H9 (cell line): ENCODE results near the gene SOX1. TPM values are rescaled to one million over a fixed set of nuclear protein-coding genes. Genes with fewer than 3 reads are reported as not detected.

ENCODE experiments used
- DNase-seq: peaks from one replicate; pipeline ENCODE4 v3.0.0-alpha.2; 2017
- H2AFZ ChIP-seq: one replicate; pipeline ENCODE4 v1.6.1; 2013; ENCODE audit warnings: mild to moderate bottlenecking, low read length, control low read depth, moderate library complexity
- H2AK5ac ChIP-seq: 2 replicates; pipeline ENCODE4 v1.6.1; 2013; ENCODE audit warnings: low read length, control low read depth, mixed read lengths; ENCODE audit not compliant: insufficient read length
- H2BK120ac ChIP-seq: one replicate; pipeline ENCODE4 v1.6.1; 2013; ENCODE audit warnings: low read depth, mild to moderate bottlenecking, low read length, control low read depth, inconsistent platforms; ENCODE audit not compliant: poor library complexity, severe bottlenecking
- H2BK12ac ChIP-seq: 2 replicates; pipeline ENCODE4 v1.6.1; 2013; ENCODE audit warnings: low read length, control low read depth, mixed read lengths, low read depth; ENCODE audit not compliant: insufficient read length
- H2BK15ac ChIP-seq: 2 replicates; pipeline ENCODE4 v1.6.1; 2013; ENCODE audit warnings: low read depth, low read length, control low read depth
- H2BK20ac ChIP-seq: one replicate; pipeline ENCODE4 v1.6.1; 2013; ENCODE audit warnings: low read depth, mild to moderate bottlenecking, low read length, control low read depth, inconsistent platforms; ENCODE audit not compliant: poor library complexity, severe bottlenecking
- H2BK5ac ChIP-seq: 2 replicates; pipeline ENCODE4 v1.6.1; 2013; ENCODE audit warnings: low read length, control low read depth, mixed read lengths; ENCODE audit not compliant: insufficient read length
- H3K14ac ChIP-seq: 2 replicates; pipeline ENCODE4 v1.6.1; 2013; ENCODE audit warnings: low read length, control low read depth; ENCODE audit not compliant: insufficient read depth
- H3K18ac ChIP-seq: 2 replicates; pipeline ENCODE4 v1.6.1; 2013; ENCODE audit warnings: low read depth, mild to moderate bottlenecking, mixed read lengths, low read length, control low read depth; ENCODE audit not compliant: insufficient read length
- H3K23ac ChIP-seq: 2 replicates; pipeline ENCODE4 v1.6.1; 2013; ENCODE audit warnings: low read length, control low read depth, mixed read lengths, low read depth; ENCODE audit not compliant: insufficient read length
- H3K23me2 ChIP-seq: 2 replicates; pipeline ENCODE4 v1.6.1; 2013; ENCODE audit warnings: low read depth, mild to moderate bottlenecking, mixed read lengths, low read length, control low read depth; ENCODE audit not compliant: insufficient read length, poor library complexity, severe bottlenecking
- H3K27ac ChIP-seq: 2 replicates; pipeline ENCODE4 v1.5.1; 2013; ENCODE audit warnings: low read length, control low read depth, mixed read lengths, low read depth; ENCODE audit not compliant: insufficient read length
- H3K27me3 ChIP-seq: 2 replicates; pipeline ENCODE4 v1.6.1; 2013; ENCODE audit warnings: low read length, control low read depth, inconsistent platforms; ENCODE audit not compliant: insufficient read depth
- H3K4ac ChIP-seq: 2 replicates; pipeline ENCODE4 v1.6.1; 2013; ENCODE audit warnings: low read depth, mild to moderate bottlenecking, control low read depth, inconsistent platforms, low read length, moderate library complexity
- H3K4me1 ChIP-seq: 2 replicates; pipeline ENCODE4 v1.6.1; 2013; ENCODE audit warnings: low read length, control low read depth, inconsistent platforms; ENCODE audit not compliant: insufficient read depth
- H3K4me2 ChIP-seq: 2 replicates; pipeline ENCODE4 v1.6.1; 2013; ENCODE audit warnings: low read length, control low read depth, mixed read lengths; ENCODE audit not compliant: insufficient read length, insufficient read depth
- H3K56ac ChIP-seq: 2 replicates; pipeline ENCODE4 v1.6.1; 2013; ENCODE audit warnings: low read depth, mild to moderate bottlenecking, mixed read lengths, low read length, control low read depth; ENCODE audit not compliant: insufficient read length
- H3K79me1 ChIP-seq: 2 replicates; pipeline ENCODE4 v1.6.1; 2013; ENCODE audit warnings: low read depth, mild to moderate bottlenecking, moderate library complexity, low read length, control low read depth, inconsistent platforms; ENCODE audit not compliant: insufficient read depth, poor library complexity, severe bottlenecking
- H3K79me2 ChIP-seq: 2 replicates; pipeline ENCODE4 v1.6.1; 2013; ENCODE audit warnings: low read length, control low read depth, inconsistent platforms; ENCODE audit not compliant: insufficient read depth
- H3K9ac ChIP-seq: 2 replicates; pipeline ENCODE4 v1.6.1; 2013; ENCODE audit warnings: low read length, control low read depth, mixed read lengths; ENCODE audit not compliant: insufficient read length; ENCODE audit errors: extremely low read depth
- H3K9me3 ChIP-seq: one replicate; pipeline ENCODE4 v1.6.1; 2013; ENCODE audit warnings: low read depth, low read length, inconsistent platforms; ENCODE audit not compliant: control insufficient read depth
- H3T11ph ChIP-seq: one replicate; pipeline ENCODE4 v1.6.1; 2013; ENCODE audit warnings: mild to moderate bottlenecking, low read length, control low read depth, inconsistent platforms
- H4K20me1 ChIP-seq: one replicate; pipeline ENCODE4 v1.6.1; 2013; ENCODE audit not compliant: control insufficient read depth, insufficient read length, insufficient read depth
- H4K5ac ChIP-seq: 2 replicates; pipeline ENCODE4 v1.6.1; 2013; ENCODE audit warnings: low read depth, mild to moderate bottlenecking, mixed read lengths, low read length, control low read depth; ENCODE audit not compliant: insufficient read length
- H4K8ac ChIP-seq: replicated peaks from 2 replicates; pipeline ENCODE4 v1.6.1; 2013; ENCODE audit warnings: low read length, control low read depth, mixed read lengths, low read depth; ENCODE audit not compliant: insufficient read length
- H4K91ac ChIP-seq: 2 replicates; pipeline ENCODE4 v1.6.1; 2013; ENCODE audit warnings: low read depth, mild to moderate bottlenecking, moderate library complexity, mixed read lengths, low read length, control low read depth; ENCODE audit not compliant: insufficient read length
- H3K27ac Mint-ChIP-seq, 3 experiments: 2 replicates in 2 of 3; 3 replicates in 1 of 3; pipeline ENCODE4 v1.8.0; 2020 to 2021; ENCODE audit warnings: mixed read lengths in 3 of 3, mild to moderate bottlenecking in 1 of 3, moderate library complexity in 1 of 3
- H3K27me3 Mint-ChIP-seq: 2 replicates; pipeline ENCODE4 v1.8.0; 2021; ENCODE audit warnings: low read depth, mild to moderate bottlenecking, moderate library complexity, mixed read lengths
- H3K36me3 Mint-ChIP-seq, 3 experiments: 2 replicates in 2 of 3; 3 replicates in 1 of 3; pipeline ENCODE4 v1.8.0; 2020 to 2021; ENCODE audit warnings: low read depth in 3 of 3, mixed read lengths in 3 of 3; ENCODE audit not compliant: insufficient read depth in 1 of 3
- H3K4me1 Mint-ChIP-seq, 2 experiments: 2 replicates each; pipeline ENCODE4 v1.8.0; 2020; ENCODE audit warnings: mixed read lengths in 2 of 2
- H3K4me3 Mint-ChIP-seq, 2 experiments: 2 replicates in 1 of 2; 3 replicates in 1 of 2; pipeline ENCODE4 v1.8.0; 2020 to 2021; ENCODE audit warnings: mild to moderate bottlenecking in 2 of 2, mixed read lengths in 2 of 2, moderate library complexity in 1 of 2
- H3K9me3 Mint-ChIP-seq, 2 experiments: 2 replicates in 1 of 2; 3 replicates in 1 of 2; pipeline ENCODE4 v1.8.0; 2020; ENCODE audit warnings: mild to moderate bottlenecking in 2 of 2, mixed read lengths in 2 of 2, moderate library complexity in 1 of 2
- CTCF ChIP-seq: fragments of 200-600 bp; sonication (generic); conservative IDR thresholded peaks from 3 replicates; pipeline ENCODE4 v1.8.0; 2021; ENCODE audit warnings: antibody characterized with exemption, mild to moderate bottlenecking
- WGBS: extraction: QIAGEN DNeasy Blood & Tissue Kit; methylation state at CpG from one replicate; pipeline ENCODE4 v1.1.7; 2013; ENCODE audit warnings: missing lambda C conversion rate, low lambda C conversion rate, mixed read lengths; ENCODE audit not compliant: insufficient read length; ENCODE audit errors: extremely low coverage; 5-methylcytosine and 5-hydroxymethylcytosine counted together
- total RNA-seq: library from RNA; stranded (reverse); gene quantifications from 2 replicates; pipeline ENCODE4 v1.2.1, GENCODE V29; 2021

Gene SOX1
- total RNA-seq, 1 experiment from 2014 or later = 0.17 TPM

GRCh38 chr13:112103260-112103838, 36.4 kb downstream of the SOX1 start:
- TF ChIP-seq CTCF = no peak
- no peak for DNase-seq
- no peak overlapping the region for H3K56ac ChIP-seq

More at GRCh38 chr13:112103260-112103838, 36.4 kb downstream of the SOX1 start:
- no peaks in the 10 kb centered on the region for H3K79me1 ChIP-seq
- no peaks in the 10 kb centered on the region for H3K4me1 ChIP-seq
- H2BK5ac ChIP-seq = no peak overlapping the region
- H3K79me2 ChIP-seq = no peaks in the 10 kb centered on the region
- H4K8ac ChIP-seq = no peak overlapping the region
- no peaks in the 10 kb centered on the region for H3K9me3 ChIP-seq
- H2BK12ac ChIP-seq = no peak overlapping the region
- H3K4me1 Mint-ChIP-seq = peaks cover 40 to 56% of the 10 kb centered on the region in 2 experiments
- H3K4me2 ChIP-seq = peak overlapping the region; percentile 85
- no peak overlapping the region for H4K91ac ChIP-seq
- H4K20me1 ChIP-seq = no peaks in the 10 kb centered on the region
- H3T11ph ChIP-seq = no peak overlapping the region
- no peak overlapping the region for H2AK5ac ChIP-seq
- no peak overlapping the region for H2BK15ac ChIP-seq
- H3K9me3 Mint-ChIP-seq = no peaks in the 10 kb centered on the region; a peak in 1 of 5 replicates
- no CpG with 5 or more reads among the region's 19 CpGs for WGBS
- H2BK20ac ChIP-seq = no peak overlapping the region
- peak overlapping the region in 1 of 2 experiments; percentile 44; a peak in 2 of 5 replicates for H3K4me3 Mint-ChIP-seq
- H3K18ac ChIP-seq = no peak overlapping the region
- no peak overlapping the region for H3K27ac ChIP-seq
- peaks cover 93% of the 10 kb centered on the region for H3K27me3 Mint-ChIP-seq
- no peak overlapping the region for H2AFZ ChIP-seq
- no peak overlapping the region for H3K4ac ChIP-seq
- H3K36me3 Mint-ChIP-seq = no peaks in the 10 kb centered on the region
- H4K5ac ChIP-seq = no peak overlapping the region
- peaks cover 55% of the 10 kb centered on the region for H3K27me3 ChIP-seq
- H3K23ac ChIP-seq = no peak overlapping the region
- H2BK120ac ChIP-seq = no peak overlapping the region
- peaks cover 25% of the 10 kb centered on the region for H3K23me2 ChIP-seq
- no peak overlapping the region for H3K14ac ChIP-seq
- H3K27ac Mint-ChIP-seq = no peak overlapping the region
- no peak overlapping the region for H3K9ac ChIP-seq
